PC-3 (cell line): ENCODE data around the gene UNC93A. TPM values are rescaled to one million over a fixed set of nuclear protein-coding genes. Genes with fewer than 3 reads are reported as not detected.
"Not testable (repeated sequence)": the region's sequence is repeated elsewhere in the genome, so short reads cannot be mapped to it uniquely, and the experiment has no call there.

Source experiments
- ATAC-seq: fragments of 200-7000 bp; cut with Tn5 transposase; 2 replicates; pipeline ENCODE4 v1.9.1; 2020; ENCODE audit warnings: mild to moderate bottlenecking, moderate library complexity
- BruUV-seq: library from RNA; stranded (reverse); fragments of 400-500 nt; replicated peaks from 2 replicates; lab custom pipeline; 2021; lab: Mats Ljungman, UMichigan
- CTCF ChIA-PET: fragments of 300-600 bp; sonication (Branson Sonifier 250); formaldehyde crosslinking; loops from one replicate; lab custom pipeline; 2022; ENCODE audit warnings: antibody characterized with exemption; lab: Charles Lee
- POLR2A ChIA-PET: fragments of 300-600 bp; sonication (Branson Sonifier 250); formaldehyde crosslinking; loops from one replicate; lab custom pipeline; 2022; ENCODE audit warnings: antibody characterized with exemption; ENCODE audit not compliant: unreplicated experiment; lab: Charles Lee
- DNase-seq: peaks from one replicate; pipeline ENCODE4 v3.0.0-alpha.2; 2015
- H2AFZ ChIP-seq: fragments of 300-600 bp; sonication (generic); 2 replicates; pipeline ENCODE4 v1.6.0; 2016; ENCODE audit warnings: antibody characterized with exemption, low read length
- H3F3A ChIP-seq: fragments of 300-600 bp; sonication (generic); one replicate; pipeline ENCODE4 v1.6.0; 2017; ENCODE audit warnings: antibody characterized with exemption, low read length, control low read depth, mild to moderate bottlenecking; ENCODE audit not compliant: unreplicated experiment
- H3K27ac ChIP-seq: fragments of 300-600 bp; sonication (generic); 2 replicates; pipeline ENCODE4 v1.5.1; 2016; ENCODE audit warnings: mild to moderate bottlenecking, low read length
- H3K27me3 ChIP-seq: fragments of 300-600 bp; sonication (generic); 2 replicates; pipeline ENCODE4 v1.6.1; 2016; ENCODE audit warnings: low read length, mixed read lengths
- H3K36me3 ChIP-seq: fragments of 300-600 bp; sonication (generic); 2 replicates; pipeline ENCODE4 v1.6.1; 2016; ENCODE audit warnings: low read depth, mixed run types, low read length, mixed read lengths
- H3K4me1 ChIP-seq: fragments of 300-600 bp; sonication (generic); 2 replicates; pipeline ENCODE4 v1.5.1; 2016; ENCODE audit warnings: low read length; ENCODE audit not compliant: insufficient read depth
- H3K4me2 ChIP-seq: fragments of 300-600 bp; sonication (generic); 2 replicates; pipeline ENCODE4 v1.6.0; 2016; ENCODE audit warnings: low read length
- H3K4me3 ChIP-seq: fragments of 300-600 bp; sonication (generic); 2 replicates; pipeline ENCODE4 v1.5.1; 2016; ENCODE audit warnings: mild to moderate bottlenecking, low read length, mixed read lengths
- H3K79me2 ChIP-seq: fragments of 300-600 bp; sonication (generic); 2 replicates; pipeline ENCODE4 v1.6.1; 2017; ENCODE audit warnings: low read length, mixed read lengths
- H3K9ac ChIP-seq: fragments of 300-600 bp; sonication (generic); 2 replicates; pipeline ENCODE4 v1.6.0; 2016; ENCODE audit warnings: mild to moderate bottlenecking, low read length
- H3K9me2 ChIP-seq: fragments of 300-600 bp; sonication (generic); replicated peaks from 2 replicates; pipeline ENCODE4 v1.6.1; 2016; ENCODE audit warnings: mixed run types, low read length, mixed read lengths
- H3K9me3 ChIP-seq: fragments of 300-600 bp; sonication (generic); 2 replicates; pipeline ENCODE4 v1.6.1; 2016; ENCODE audit warnings: low read length, mixed read lengths
- H4K20me1 ChIP-seq: fragments of 300-600 bp; sonication (generic); 2 replicates; pipeline ENCODE4 v1.6.1; 2016; ENCODE audit warnings: low read length, mixed read lengths
- EZH2 ChIP-seq: fragments of 300-600 bp; sonication (generic); IDR thresholded peaks from one replicate; pipeline ENCODE4 v1.6.1; 2017; ENCODE audit warnings: antibody characterized with exemption, mild to moderate bottlenecking, low read length; ENCODE audit not compliant: unreplicated experiment
- EZH2phosphoT487 ChIP-seq: fragments of 300-600 bp; sonication (generic); IDR thresholded peaks from 2 replicates; pipeline ENCODE4 v1.6.1; 2018; ENCODE audit warnings: mild to moderate bottlenecking, antibody characterized with exemption, low read length, borderline replicate concordance
- intact Hi-C: fragments of 100-400 bp; cut with micrococcal nuclease; formaldehyde crosslinking; loops from 2 replicates; pipeline ENCODE4 v1.9.0; 2023
- total RNA-seq: library from RNA; depleted of rRNA; stranded (reverse); fragments of >200 nt; gene quantifications from 2 replicates; pipeline ENCODE4 v1.2.3, GENCODE V29; 2014
- TF ChIP-seq, protein P1 (sequence below): fragments of 300-600 bp; sonication (generic); conservative IDR thresholded peaks from 2 replicates; pipeline ENCODE4 v1.5.1; 2017; ENCODE audit warnings: antibody characterized with exemption, low read depth, mild to moderate bottlenecking, low read length

UNC93A gene
- total RNA-seq, 1 experiment from 2014 or later, result not detected

DNA sequence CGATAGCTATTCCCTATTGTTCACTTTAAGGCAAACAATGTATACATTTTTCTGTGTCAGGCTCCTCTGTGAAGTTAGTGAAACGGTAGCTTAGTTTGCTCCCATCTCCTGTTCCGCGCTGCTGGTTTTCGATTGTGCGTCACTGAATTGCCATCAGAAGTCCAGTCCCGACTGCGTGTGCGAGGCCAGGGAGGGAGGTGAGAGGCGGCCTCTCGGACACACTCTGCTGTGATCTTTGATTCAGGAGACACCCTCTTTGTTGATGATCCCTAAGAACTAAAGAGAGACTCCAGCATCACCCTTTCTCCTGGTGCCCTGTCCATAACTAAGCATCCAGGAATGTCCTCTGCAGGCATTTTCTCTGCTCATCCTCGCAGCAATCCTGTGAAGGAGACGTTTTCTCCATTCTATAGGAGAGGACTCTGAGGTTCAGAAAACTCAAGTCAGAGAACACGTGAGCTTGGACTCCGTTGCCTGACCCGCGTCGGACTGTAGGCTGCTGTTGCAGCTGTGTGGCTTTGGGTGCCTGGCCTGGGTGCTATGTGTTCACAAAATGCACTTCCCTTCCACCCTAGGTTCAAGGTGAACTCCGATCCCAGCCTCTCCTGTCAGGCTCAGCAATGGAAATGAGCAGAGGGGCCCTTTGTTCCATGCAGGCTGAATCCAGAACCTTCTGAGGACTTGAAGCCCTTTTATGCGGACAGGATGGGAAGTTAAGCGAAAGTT lies 24.1 kb upstream of the UNC93A start:
- Histone ChIP-seq H3K9me3 (no peaks in the 10 kb centered on the region), H4K20me1 (no peaks in the 10 kb centered on the region), H3K27me3 (peaks cover 10% of the 10 kb centered on the region; the same call in 1 of the 2 replicates), H3K4me2 (no peak overlapping the region), H2AFZ (no peak overlapping the region), H3K79me2 (no peaks in the 10 kb centered on the region), H3K9ac (no peak overlapping the region), H3K36me3 (no peaks in the 10 kb centered on the region), H3K27ac (no peak overlapping the region), H3K4me1 (no peaks in the 10 kb centered on the region), H3F3A (no peaks in the 10 kb centered on the region), H3K9me2 (no peaks in the 10 kb centered on the region), H3K4me3 (no peak overlapping the region)
- POLR2A ChIA-PET, result no interaction called here
- CTCF ChIA-PET, result no interaction called here
- no TSS peak for BruUV-seq
- no peak for TF ChIP-seq EZH2
- TF ChIP-seq EZH2phosphoT487, result no peak
- intact Hi-C loops, result no loop called here
- ATAC-seq (no peak), DNase-seq (no peak)

- CTCF ChIA-PET, H3K4me3 ChIP-seq, H3F3A ChIP-seq, H3K27ac ChIP-seq, H3K79me2 ChIP-seq, H3K27me3 ChIP-seq, H3K9ac ChIP-seq, H3K9me3 ChIP-seq, ATAC-seq, H3K4me1 ChIP-seq, intact Hi-C loops, H3K36me3 ChIP-seq, BruUV-seq, DNase-seq, H3K4me2 ChIP-seq, H4K20me1 ChIP-seq, H3K9me2 ChIP-seq, POLR2A ChIA-PET, H2AFZ ChIP-seq: not testable (repeated sequence)
Measured at GRCh38 chr6:167267556-167267898, 23.6 kb upstream of the UNC93A start.

- no TSS peak for BruUV-seq
- H2AFZ ChIP-seq, result no peak overlapping the region
- H3F3A ChIP-seq, result no peaks in the 10 kb centered on the region
- no peaks in the 10 kb centered on the region for H3K4me1 ChIP-seq
- no peak overlapping the region for H3K4me2 ChIP-seq
- H3K9ac ChIP-seq, result no peak overlapping the region
- no peak for ATAC-seq
- no peaks in the 10 kb centered on the region for H3K9me3 ChIP-seq
- intact Hi-C loops, result no loop called here
- H3K79me2 ChIP-seq, result no peaks in the 10 kb centered on the region
- TF ChIP-seq EZH2, result no peak
- no peak for TF ChIP-seq EZH2phosphoT487
- TF ChIP-seq, protein P1, sequence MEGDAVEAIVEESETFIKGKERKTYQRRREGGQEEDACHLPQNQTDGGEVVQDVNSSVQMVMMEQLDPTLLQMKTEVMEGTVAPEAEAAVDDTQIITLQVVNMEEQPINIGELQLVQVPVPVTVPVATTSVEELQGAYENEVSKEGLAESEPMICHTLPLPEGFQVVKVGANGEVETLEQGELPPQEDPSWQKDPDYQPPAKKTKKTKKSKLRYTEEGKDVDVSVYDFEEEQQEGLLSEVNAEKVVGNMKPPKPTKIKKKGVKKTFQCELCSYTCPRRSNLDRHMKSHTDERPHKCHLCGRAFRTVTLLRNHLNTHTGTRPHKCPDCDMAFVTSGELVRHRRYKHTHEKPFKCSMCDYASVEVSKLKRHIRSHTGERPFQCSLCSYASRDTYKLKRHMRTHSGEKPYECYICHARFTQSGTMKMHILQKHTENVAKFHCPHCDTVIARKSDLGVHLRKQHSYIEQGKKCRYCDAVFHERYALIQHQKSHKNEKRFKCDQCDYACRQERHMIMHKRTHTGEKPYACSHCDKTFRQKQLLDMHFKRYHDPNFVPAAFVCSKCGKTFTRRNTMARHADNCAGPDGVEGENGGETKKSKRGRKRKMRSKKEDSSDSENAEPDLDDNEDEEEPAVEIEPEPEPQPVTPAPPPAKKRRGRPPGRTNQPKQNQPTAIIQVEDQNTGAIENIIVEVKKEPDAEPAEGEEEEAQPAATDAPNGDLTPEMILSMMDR, result no peak
- no peak overlapping the region for H3K27ac ChIP-seq
- CTCF ChIA-PET, result no interaction called here
- no peak overlapping the region for H3K4me3 ChIP-seq
- H3K9me2 ChIP-seq, result no peaks in the 10 kb centered on the region
- no peaks in the 10 kb centered on the region for H4K20me1 ChIP-seq
- POLR2A ChIA-PET, result no interaction called here
- no peaks in the 10 kb centered on the region for H3K36me3 ChIP-seq
- no peak for DNase-seq
- peaks cover 10% of the 10 kb centered on the region; the same call in 1 of the 2 replicates for H3K27me3 ChIP-seq
Measured at GRCh38 chr6:167267921-167268401, 23.2 kb upstream of the UNC93A start.
